Skeletal muscle satellite cell (primary cell): ENCODE data around the gene KIRREL3.

Experiments used
- H3K27me3 ChIP-seq: 2 replicates; pipeline ENCODE4 v1.7.0; 2013; ENCODE audit warnings: low read length; ENCODE audit not compliant: control insufficient read depth, insufficient read depth
- H3K36me3 ChIP-seq: 2 replicates; pipeline ENCODE4 v1.7.0; 2013; ENCODE audit warnings: mild to moderate bottlenecking, control low read depth, low read length; ENCODE audit not compliant: insufficient read depth
- H3K4me1 ChIP-seq: 2 replicates; pipeline ENCODE4 v1.7.0; 2013; ENCODE audit warnings: low read length; ENCODE audit not compliant: control insufficient read depth, insufficient read depth
- H3K4me2 ChIP-seq: 2 replicates; pipeline ENCODE4 v1.7.0; 2013; ENCODE audit warnings: mild to moderate bottlenecking, low read length
- H3K4me3 ChIP-seq: 2 replicates; pipeline ENCODE4 v1.7.0; 2013; ENCODE audit warnings: low read length
- H3K9ac ChIP-seq: 2 replicates; pipeline ENCODE4 v1.7.0; 2013; ENCODE audit warnings: mild to moderate bottlenecking, low read depth, low read length, moderate library complexity
- H3K9me3 ChIP-seq: replicated peaks from 2 replicates; pipeline ENCODE4 v1.7.0; 2013; ENCODE audit warnings: mild to moderate bottlenecking, control low read depth, low read length

Gene KIRREL3

GRCh38 chr11:126606484-126606883, 394.1 kb downstream of the KIRREL3 start:
- Histone ChIP-seq H3K9ac (no peak overlapping the region), H3K27me3 (no peaks in the 10 kb centered on the region), H3K4me1 (no peaks in the 10 kb centered on the region), H3K4me2 (no peak overlapping the region), H3K36me3 (no peaks in the 10 kb centered on the region), H3K4me3 (no peak overlapping the region), H3K9me3 (no peaks in the 10 kb centered on the region)

GRCh38 chr11:126604461-126604860, 396.1 kb downstream of the KIRREL3 start:
- Histone ChIP-seq H3K36me3 (no peaks in the 10 kb centered on the region), H3K4me2 (no peak overlapping the region), H3K4me3 (no peak overlapping the region), H3K9me3 (no peaks in the 10 kb centered on the region), H3K27me3 (no peaks in the 10 kb centered on the region), H3K4me1 (no peaks in the 10 kb centered on the region), H3K9ac (no peak overlapping the region)

- no peaks in the 10 kb centered on the region for H3K4me1 ChIP-seq
- no peaks in the 10 kb centered on the region for H3K27me3 ChIP-seq
- no peak overlapping the region for H3K4me3 ChIP-seq
- H3K9ac ChIP-seq = no peak overlapping the region
- no peak overlapping the region for H3K4me2 ChIP-seq
- H3K36me3 ChIP-seq = no peaks in the 10 kb centered on the region
- no peaks in the 10 kb centered on the region for H3K9me3 ChIP-seq
These were observed 397.1 kb downstream of the KIRREL3 start for GRCh38 chr11:126603486-126603885.

GRCh38 chr11:126602993-126603392, 397.6 kb downstream of the KIRREL3 start:
- Histone ChIP-seq H3K9me3 (no peaks in the 10 kb centered on the region), H3K4me2 (no peak overlapping the region), H3K9ac (no peak overlapping the region), H3K4me3 (no peak overlapping the region), H3K4me1 (no peaks in the 10 kb centered on the region), H3K27me3 (no peaks in the 10 kb centered on the region), H3K36me3 (no peaks in the 10 kb centered on the region)

GRCh38 chr11:126602349-126602940, 398.1 kb downstream of the KIRREL3 start:
- Histone ChIP-seq H3K36me3 (no peaks in the 10 kb centered on the region), H3K4me1 (no peaks in the 10 kb centered on the region), H3K4me3 (no peak overlapping the region), H3K27me3 (no peaks in the 10 kb centered on the region), H3K9ac (no peak overlapping the region), H3K4me2 (no peak overlapping the region), H3K9me3 (no peaks in the 10 kb centered on the region)

GRCh38 chr11:126601550-126602215, 398.9 kb downstream of the KIRREL3 start:
- H3K36me3 ChIP-seq = no peaks in the 10 kb centered on the region
- no peaks in the 10 kb centered on the region for H3K9me3 ChIP-seq
- no peaks in the 10 kb centered on the region for H3K4me1 ChIP-seq
- no peak overlapping the region for H3K4me2 ChIP-seq
- no peak overlapping the region for H3K9ac ChIP-seq
- H3K4me3 ChIP-seq = no peak overlapping the region
- H3K27me3 ChIP-seq = no peaks in the 10 kb centered on the region

GRCh38 chr11:126601136-126601535, 399.4 kb downstream of the KIRREL3 start:
- no peaks in the 10 kb centered on the region for H3K27me3 ChIP-seq
- H3K9ac ChIP-seq = no peak overlapping the region
- H3K9me3 ChIP-seq = no peaks in the 10 kb centered on the region

GRCh38 chr11:126599217-126599897, 401.2 kb downstream of the KIRREL3 start:
- Histone ChIP-seq H3K27me3 (no peaks in the 10 kb centered on the region), H3K4me3 (no peak overlapping the region), H3K9ac (no peak overlapping the region), H3K9me3 (no peaks in the 10 kb centered on the region), H3K36me3 (no peaks in the 10 kb centered on the region), H3K4me2 (no peak overlapping the region), H3K4me1 (no peaks in the 10 kb centered on the region)

More at GRCh38 chr11:126601136-126601535, 399.4 kb downstream of the KIRREL3 start:
- Histone ChIP-seq H3K36me3 (no peaks in the 10 kb centered on the region), H3K4me2 (no peak overlapping the region), H3K4me1 (no peaks in the 10 kb centered on the region), H3K4me3 (no peak overlapping the region)

GRCh38 chr11:126598344-126599216, 402.0 kb downstream of the KIRREL3 start:
- H3K4me2 ChIP-seq = no peak overlapping the region
- no peaks in the 10 kb centered on the region for H3K4me1 ChIP-seq
- no peaks in the 10 kb centered on the region for H3K9me3 ChIP-seq
- H3K27me3 ChIP-seq = no peaks in the 10 kb centered on the region
- no peak overlapping the region for H3K4me3 ChIP-seq
- H3K36me3 ChIP-seq = no peaks in the 10 kb centered on the region
- no peak overlapping the region for H3K9ac ChIP-seq

GRCh38 chr11:126597041-126597440, 403.5 kb downstream of the KIRREL3 start:
- no peak overlapping the region for H3K4me2 ChIP-seq
- H3K27me3 ChIP-seq = no peaks in the 10 kb centered on the region
- no peak overlapping the region for H3K4me3 ChIP-seq
- H3K9me3 ChIP-seq = no peaks in the 10 kb centered on the region
- no peaks in the 10 kb centered on the region for H3K36me3 ChIP-seq
- no peaks in the 10 kb centered on the region for H3K4me1 ChIP-seq
- no peak overlapping the region for H3K9ac ChIP-seq

- H3K9me3 ChIP-seq = no peaks in the 10 kb centered on the region
- no peaks in the 10 kb centered on the region for H3K4me1 ChIP-seq
- H3K27me3 ChIP-seq = no peaks in the 10 kb centered on the region
- H3K4me3 ChIP-seq = no peak overlapping the region
- H3K4me2 ChIP-seq = no peak overlapping the region
- H3K36me3 ChIP-seq = no peaks in the 10 kb centered on the region
- no peak overlapping the region for H3K9ac ChIP-seq
These were observed 404.1 kb downstream of the KIRREL3 start for GRCh38 chr11:126596474-126596873.
